SK-N-DZ (cell line): ENCODE data around the gene ST6GALNAC2. TPM values are rescaled to one million over a fixed set of nuclear protein-coding genes. Genes with fewer than 3 reads are reported as not detected.
"Not testable (repeated sequence)": the region's sequence is repeated elsewhere in the genome, so short reads cannot be mapped to it uniquely, and the experiment has no call there.

Experiments
- DNase-seq: peaks from one replicate; pipeline ENCODE4 v3.0.0-alpha.2; 2015; ENCODE audit warnings: low spot score
- polyA plus RNA-seq, 2 experiments: library from polyadenylated mRNA; depleted of rRNA; stranded (reverse); fragments of >200 nt; gene quantifications; 2 replicates each; pipeline ENCODE4 v1.2.3, GENCODE V29; 2014

Gene ST6GALNAC2
- not detected in 2 replicates for polyA plus RNA-seq (2014; cell fraction: cytosol; rRNA removed)
- polyA plus RNA-seq (2014; cell fraction: nucleus; rRNA removed) = not detected in 2 replicates

DNA sequence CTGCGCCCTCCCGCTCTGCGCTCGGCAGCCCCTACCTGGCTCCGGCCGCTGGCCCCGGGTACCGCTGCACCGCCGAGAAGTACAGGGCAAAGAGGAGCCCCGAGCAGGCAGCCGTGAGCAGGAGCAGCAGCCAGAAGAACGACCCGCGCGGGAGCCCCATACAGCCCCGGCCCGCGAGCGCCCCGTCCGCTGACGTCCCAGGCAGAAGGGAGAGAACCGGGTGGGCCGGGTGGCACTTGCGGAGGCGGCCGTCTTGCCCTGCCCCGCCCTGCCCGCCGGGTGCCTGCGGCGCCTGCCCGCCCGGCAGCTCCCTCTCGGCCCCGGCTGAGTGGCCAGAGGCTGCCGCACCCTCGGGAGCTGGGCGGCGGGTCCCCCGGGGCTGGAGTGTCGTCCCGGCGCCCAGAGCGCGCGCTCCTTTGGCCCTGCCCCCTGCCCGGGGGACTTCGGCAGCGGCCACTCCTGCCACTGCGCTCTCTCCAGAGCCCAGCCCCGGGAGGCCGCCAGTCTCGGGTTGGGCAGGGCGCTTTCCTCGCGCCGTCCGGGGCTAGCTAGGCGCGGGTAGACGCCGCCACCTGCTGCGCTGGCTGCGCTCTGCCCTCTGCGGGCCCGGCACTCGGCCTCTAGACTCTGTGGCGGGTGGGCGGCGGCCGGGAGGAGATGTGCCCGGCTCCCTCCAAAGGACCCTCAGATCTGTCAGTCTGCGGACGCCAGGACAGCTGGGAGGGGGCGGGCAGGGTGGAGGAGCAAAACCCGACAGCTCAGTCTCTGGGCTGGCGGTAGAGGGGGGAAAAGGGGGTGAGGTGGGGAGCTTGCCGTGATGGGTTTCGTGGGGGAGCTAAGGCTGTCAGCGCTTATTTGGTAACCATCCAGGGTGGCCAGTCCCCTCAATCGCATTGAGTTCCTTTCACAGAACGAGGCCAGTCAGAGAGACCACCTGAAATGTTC lies at the start of gene ST6GALNAC2:
Gene ST6GALNAC2, minus strand, starts transcription at position 212 of the 945 bp plus-strand sequence. Its CDS starts 52 bp downstream, at position 160.
- no peak for DNase-seq

GRCh38 chr17:76635039-76635438 lies 49.4 kb upstream of the ST6GALNAC2 start:
- DNase-seq = no peak

GRCh38 chr17:76633628-76634328 lies 48.1 kb upstream of the ST6GALNAC2 start:
- no peak for DNase-seq

DNA sequence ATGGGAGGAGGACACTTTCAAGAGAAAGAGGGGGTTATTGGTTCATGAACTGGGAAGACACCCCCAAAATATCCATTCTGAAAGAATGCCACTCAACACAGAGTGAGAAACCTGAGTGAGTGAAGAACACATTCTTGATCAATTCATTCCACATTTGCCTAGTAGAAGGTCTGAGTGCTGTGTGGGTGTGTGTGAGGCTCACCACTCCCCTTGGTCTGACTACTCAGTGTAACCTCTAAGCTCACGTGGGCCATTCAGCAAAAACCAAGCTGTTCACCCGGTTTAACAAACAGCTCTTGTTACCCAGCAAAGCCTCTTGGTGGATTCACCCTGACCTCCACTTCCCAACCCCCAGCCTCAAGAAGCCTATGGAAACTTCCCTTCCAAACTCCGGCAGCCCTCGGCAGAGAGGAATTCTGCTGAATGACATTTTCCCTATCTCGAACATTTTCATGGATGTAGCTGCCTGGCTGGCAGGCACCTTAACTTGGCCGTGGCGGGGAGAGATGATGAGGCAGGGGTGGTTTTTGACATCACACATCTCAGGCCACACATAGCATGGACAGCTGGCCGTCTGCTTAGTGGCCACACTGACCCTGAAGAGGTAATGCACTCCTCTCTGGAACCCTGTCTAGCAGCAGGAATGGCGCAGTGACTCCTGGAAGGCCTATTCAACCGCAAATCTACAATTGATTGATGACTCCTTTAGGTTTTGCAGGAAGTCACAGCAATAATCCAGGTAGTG lies 46.3 kb upstream of the ST6GALNAC2 start:
- DNase-seq = no peak

- DNase-seq = no peak
These were observed 44.5 kb upstream of the ST6GALNAC2 start for GRCh38 chr17:76630151-76630550.

GRCh38 chr17:76627510-76627909 lies 41.9 kb upstream of the ST6GALNAC2 start:
- no peak for DNase-seq

- DNase-seq = no peak
These were observed 40.8 kb upstream of the ST6GALNAC2 start for GRCh38 chr17:76626442-76626841.

DNA sequence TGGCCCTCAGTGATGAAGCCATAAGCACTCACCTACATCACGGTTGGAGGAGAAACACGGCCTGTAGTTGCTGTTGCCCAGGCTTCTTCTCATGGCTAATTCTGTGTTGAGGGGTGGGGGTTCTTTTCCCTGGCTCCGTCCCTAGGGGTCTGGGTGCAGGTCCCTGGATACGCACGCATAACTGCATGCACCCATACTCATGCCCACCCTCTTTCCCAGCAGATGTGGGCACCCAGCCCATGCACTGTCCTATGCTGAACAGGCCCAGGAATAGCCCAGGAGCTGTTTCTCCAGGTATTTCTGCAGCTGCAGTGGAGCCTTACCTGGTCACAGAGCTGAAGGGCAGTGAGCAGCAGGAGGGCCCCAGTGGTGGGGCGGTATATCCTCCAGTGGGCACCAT lies 39.8 kb upstream of the ST6GALNAC2 start:
- DNase-seq = no peak

GRCh38 chr17:76623271-76624146 lies 37.8 kb upstream of the ST6GALNAC2 start:
- DNase-seq = peak; percentile 69

DNA sequence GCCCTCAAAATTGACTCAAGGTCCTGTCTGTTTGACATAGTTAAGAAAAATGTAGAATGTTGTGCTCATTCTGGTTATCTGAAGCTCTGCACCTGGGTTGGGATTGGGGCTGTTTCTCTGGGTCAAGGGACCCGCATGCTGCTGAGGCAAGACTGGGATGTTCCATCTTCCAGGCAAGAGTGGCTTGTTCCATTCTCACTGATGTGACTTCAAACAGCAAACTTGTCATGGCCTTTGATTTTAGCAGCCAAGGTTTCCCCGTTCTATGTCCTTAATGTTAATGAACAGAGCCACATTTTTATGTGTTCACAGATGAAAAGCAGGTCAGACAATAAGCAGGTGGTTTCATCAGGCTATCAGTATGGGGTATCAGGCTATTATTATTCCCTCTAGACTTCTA lies 32.2 kb upstream of the ST6GALNAC2 start:
- DNase-seq = no peak

DNA sequence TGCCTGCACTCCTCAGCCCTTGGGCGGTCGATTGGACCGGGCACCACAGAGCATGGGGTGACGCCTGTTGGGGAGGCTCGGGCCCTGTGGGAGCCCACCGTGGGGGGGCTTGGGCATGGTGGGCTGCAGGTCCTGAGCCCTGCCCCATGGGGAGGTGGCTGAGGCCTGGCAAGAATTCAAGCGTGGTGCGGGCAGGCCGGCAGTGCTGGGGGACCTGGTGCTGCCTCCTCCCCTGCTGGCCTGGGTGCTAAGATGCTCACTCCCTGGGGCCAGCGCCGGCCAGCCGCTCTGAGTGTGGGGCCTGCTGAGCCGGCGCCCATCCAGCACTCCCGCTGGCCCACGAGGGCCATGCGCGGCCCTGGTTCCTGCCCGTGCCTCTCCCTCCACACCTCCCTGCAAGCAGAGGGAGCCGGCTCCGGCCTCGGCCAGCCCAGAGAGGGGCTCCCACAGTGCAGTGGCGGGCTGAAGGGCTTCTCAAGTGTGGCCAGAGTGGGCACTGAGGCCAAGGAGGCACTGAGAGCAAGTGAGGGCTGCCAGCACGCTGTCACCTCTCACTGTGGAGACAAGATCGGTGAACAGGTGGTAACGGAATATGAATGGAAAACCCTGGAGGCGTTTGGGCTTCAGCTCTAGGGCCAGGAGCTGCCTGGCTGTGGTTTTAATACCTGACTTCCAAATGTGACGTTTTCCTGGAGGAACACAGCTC lies 29.4 kb upstream of the ST6GALNAC2 start:
- DNase-seq = no peak

DNA sequence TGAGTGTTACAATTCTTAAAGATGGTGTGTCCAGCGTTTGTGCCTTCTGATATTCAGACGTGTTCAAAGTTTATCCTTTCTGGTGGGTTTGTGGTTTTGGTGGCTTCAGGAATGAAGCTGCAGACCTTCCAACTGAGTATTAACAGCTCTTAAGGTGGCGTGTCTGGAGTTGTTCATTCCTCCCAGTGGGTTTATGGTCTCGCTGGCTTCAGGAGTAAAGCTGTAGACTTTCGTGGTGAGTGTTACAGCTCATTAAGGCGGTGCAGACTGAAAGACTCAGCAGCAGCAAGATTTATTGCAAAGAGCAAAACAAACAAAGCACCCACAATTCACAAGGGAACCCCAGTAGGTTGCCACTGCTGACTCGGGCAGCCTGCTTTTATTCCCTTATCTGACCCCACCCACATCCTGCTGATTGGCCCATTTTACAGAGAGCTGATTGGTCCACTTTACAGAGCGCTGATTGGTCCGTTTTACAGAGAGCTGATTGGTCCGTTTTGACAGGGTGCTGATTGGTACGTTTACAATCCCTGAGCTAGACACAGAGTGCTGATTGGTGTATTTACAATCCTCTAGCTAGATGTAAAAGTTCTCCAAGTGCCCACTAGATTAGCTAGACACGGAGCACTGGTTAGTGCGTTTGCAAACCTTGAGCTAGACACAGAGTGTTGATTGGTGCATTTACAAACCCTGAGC lies 28.6 kb upstream of the ST6GALNAC2 start:
- not testable (repeated sequence) for DNase-seq

DNA sequence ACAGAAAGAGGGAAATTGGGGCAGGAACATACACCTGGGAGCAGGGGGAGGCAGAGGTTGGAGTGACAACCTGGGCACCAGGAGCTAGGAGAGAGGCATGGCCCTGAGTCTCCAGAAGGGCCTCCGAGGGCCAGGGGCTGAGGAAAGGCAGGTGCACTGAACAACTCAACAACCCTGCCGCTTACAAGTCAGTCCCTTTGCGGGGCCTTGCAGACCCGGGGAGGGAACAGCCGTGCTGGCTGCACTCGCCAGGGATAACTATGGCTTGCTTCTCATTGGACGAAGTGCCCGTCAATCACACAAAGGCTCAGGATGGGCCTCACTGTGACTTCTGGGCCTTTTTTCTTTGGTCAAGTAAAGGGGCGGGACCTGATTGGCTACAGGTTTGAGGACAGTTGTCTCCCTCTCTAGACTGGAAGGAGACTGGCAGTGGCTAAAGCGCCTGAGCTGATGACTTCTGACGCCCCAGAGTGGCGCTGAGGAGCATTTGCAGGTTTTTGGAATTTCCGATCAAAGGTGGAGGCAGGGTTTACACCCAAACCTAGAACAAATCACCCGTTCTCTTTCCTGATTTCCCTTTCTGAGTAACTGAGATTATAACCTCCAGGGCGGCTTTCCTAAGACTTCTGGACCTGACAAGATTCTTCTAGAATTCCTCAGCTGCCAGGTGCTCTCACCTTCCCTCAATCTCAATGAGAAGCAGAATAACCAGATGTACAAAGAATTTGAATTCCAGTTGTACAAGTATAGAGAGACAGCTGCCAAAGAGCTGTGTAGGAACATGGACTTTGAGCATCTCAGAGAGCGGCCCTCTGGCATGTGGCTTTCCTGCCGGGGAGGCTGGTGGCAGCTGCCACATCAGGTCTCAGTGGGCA lies 27.6 kb upstream of the ST6GALNAC2 start:
- DNase-seq = peak; percentile 91

GRCh38 chr17:76612465-76612864 lies 26.8 kb upstream of the ST6GALNAC2 start:
- DNase-seq = no peak

DNA sequence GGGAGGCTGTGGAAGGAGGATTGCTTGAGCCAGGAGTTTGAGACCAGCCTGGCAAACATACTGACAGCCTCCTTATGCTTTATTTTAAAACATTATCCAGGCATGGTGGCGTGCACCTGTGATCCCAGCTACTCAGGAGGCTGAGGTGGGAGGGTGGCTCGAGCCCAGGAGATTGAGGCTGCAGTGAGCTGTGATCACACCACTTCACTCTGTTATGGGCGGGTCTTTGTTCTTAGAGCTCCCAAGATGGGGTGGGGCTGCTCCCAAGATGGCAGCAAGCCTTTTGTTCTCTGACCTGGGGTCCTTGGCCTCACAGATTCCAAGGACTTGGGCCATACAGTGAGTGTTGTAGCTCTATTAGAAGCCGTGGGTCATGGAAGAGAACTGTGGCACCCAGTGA lies 26.1 kb upstream of the ST6GALNAC2 start:
- DNase-seq = no peak

DNA sequence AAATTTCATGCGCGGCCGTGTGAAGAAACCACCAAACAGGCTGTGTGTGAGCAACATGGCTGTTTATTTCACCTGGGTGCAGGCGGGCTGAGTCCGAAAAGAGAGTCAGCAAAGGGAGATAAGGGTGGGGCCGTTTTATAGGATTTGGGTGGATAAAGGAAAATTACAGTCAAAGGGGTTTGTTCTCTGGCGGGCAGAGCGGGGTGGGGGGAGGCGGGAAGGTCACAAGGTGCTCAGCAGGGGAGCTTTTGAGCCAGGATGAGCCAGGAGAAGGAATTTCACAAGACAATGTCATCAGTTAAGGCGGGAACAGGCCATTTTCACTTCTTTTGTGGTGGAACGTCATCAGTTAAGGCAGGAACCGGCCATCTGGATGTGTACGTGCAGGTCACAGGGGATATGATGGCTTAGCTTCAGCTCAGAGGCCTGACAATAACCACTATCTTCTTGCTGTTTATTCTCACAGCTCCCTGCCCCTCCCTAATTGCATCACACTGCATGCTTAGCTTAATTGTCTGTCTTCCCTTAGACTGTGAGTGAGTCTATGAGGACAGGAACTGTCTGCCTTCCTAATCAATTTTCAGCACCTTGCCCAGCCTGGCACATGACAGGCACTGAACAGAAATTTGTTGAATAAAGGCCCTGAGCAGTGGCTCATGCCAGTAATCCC lies 25.6 kb upstream of the ST6GALNAC2 start:
- not testable (repeated sequence) for DNase-seq

DNA sequence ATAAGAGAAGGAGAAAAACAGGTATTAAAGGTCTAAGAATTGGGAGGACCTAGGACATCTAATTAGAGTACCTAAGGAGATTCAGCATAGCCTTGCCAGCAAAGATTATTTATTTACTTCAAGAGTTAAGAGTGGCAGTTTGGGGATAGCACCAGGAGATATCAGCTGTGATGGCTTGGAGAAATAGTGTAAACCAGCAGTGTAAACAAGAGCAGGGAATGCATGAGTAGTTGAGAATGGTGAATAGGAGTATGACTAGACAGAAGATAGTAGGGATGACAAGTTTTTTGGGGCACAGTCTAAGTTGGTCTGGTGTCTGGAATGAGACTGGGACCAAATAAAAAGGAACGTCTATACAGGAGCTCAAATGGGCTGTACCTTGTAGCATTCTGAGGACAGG lies 21.0 kb upstream of the ST6GALNAC2 start:
- not testable (repeated sequence) for DNase-seq

- no peak for DNase-seq
These were observed 15.4 kb upstream of the ST6GALNAC2 start for GRCh38 chr17:76601065-76601464.
